NCI-H69 (cell line): ENCODE results near the gene ZDHHC1.
"Not testable (repeated sequence)": the region's sequence is repeated elsewhere in the genome, so short reads cannot be mapped to it uniquely, and the experiment has no call there.

ENCODE experiments used
- DNase-seq: peaks from one replicate; lab custom pipeline; 2025; lab: John Stamatoyannopoulos, UW

ZDHHC1 gene

GRCh38 chr16:67430977-67431774 is 14.9 kb upstream of the ZDHHC1 start, which contains the start of gene HSD11B2:
TSS of gene HSD11B2 (plus strand) at chr16:67431121. CDS start at chr16:67431249, 128 bp downstream.
- DNase-seq = peak; percentile 86

GRCh38 chr16:67430504-67430976 is 14.3 kb upstream of the ZDHHC1 start:
- DNase-seq = peak; percentile 67

- no peak for DNase-seq
Measured at GRCh38 chr16:67429799-67430503, 13.7 kb upstream of the ZDHHC1 start.

- peak; percentile 24 for DNase-seq
Measured at GRCh38 chr16:67429053-67429798, 12.9 kb upstream of the ZDHHC1 start.

GRCh38 chr16:67428146-67428731 is 12.0 kb upstream of the ZDHHC1 start:
- DNase-seq = peak; percentile 81

- DNase-seq = no peak
Measured at GRCh38 chr16:67426950-67427349, 10.7 kb upstream of the ZDHHC1 start.

DNA sequence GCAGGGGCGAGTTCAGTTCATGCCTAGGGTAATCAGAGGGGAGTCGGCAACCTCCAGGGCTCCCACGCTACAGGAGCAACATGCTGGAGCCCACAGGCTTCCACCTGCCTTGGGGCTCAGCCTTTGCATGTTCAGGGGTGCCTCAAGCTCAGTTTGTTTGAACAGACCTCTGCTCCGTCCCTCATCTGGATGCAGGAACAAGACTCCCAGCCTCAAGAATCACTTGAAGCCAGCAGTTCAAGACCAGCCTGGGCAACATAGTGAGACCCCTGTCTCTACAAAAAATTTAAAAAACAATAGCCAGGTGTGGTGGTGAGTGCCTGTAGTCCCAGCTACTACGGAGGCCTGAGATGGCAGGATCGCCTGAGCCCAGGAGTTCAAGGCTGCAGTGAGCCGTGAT is 9.7 kb upstream of the ZDHHC1 start:
- no peak for DNase-seq

DNA sequence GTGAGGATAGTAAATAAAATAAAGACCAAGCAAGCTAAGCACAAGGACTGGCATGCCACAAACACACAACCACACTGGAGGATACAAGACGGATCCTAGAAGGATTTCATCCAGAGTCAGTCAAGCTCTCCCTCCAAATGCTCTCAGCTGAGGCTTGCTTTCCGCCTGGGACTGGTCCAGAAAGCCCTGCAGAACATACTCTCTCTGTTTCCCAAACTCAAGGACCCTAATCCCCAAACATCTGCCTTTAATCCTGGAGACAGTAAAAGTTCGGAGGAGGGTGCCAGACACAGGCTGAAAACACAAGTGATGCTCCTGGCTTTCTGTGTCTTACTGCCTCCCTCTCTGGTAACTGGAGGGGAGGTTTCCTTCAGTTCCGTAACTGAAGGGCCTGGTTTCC is 9.3 kb upstream of the ZDHHC1 start:
- DNase-seq = no peak

- peak; percentile 43 for DNase-seq
Measured at GRCh38 chr16:67425061-67425460, 8.8 kb upstream of the ZDHHC1 start.

DNA sequence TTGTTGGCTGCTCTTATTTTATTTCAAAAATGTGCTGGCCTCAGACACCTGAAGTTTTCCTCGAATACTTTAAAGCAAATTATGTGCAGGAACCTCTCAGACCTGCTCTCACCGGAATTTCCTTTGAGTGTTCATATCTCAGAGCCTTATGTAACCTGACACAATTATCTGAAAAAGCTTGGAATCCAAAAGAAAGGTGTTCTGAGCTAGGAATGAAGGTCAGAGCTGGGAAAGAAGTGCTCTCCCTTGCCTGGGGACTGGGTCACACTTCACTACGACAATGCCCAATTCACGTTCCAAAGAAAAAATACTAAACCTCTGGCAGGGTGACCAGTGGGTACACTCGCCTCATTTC is 8.0 kb upstream of the ZDHHC1 start:
- no peak for DNase-seq

- DNase-seq = peak; percentile 39
Measured at GRCh38 chr16:67423611-67424260, 7.5 kb upstream of the ZDHHC1 start.

- no peak for DNase-seq
Measured at GRCh38 chr16:67423015-67423414, 6.7 kb upstream of the ZDHHC1 start.

DNA sequence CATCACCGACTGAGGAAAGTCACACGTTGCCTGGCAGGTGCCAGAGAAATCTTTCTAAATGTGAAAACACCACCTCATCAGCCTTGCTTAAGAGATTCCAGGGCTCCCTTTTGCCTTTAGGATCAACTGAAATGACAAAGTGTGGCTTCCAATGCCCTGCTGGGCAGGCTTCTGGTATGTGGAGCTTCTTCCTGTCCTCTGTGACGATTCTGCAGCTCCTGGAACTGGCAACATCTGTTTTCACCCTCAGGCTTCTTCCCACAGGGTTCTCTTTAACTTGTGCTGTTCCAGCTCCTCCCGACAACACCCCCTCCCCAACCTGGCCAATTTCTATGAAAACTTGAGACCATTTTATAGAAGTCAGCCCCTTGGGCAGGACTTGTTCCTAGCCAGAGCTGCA is 4.8 kb upstream of the ZDHHC1 start:
- DNase-seq = no peak

DNA sequence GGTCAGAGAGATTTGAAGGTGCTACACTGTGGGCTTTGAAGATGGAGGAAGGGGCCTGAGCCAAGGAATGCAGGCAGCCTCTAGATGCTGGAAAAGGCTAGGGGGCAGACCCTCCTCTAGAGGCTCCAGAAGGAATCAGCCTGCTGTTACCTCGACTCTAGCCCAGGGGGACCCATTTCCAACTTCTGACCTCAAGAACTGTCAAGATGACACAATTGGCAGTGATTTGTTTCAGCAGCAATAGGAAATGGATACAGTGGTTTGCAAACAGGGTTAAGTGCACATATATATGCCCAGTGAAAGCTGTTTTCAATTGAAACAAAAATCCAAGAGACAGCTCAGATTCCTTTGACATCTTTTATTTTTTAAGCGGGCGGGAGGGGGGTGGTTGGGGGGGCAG is 3.7 kb upstream of the ZDHHC1 start:
- no peak for DNase-seq

- DNase-seq = peak; percentile 10
Measured at GRCh38 chr16:67419502-67419901, 3.2 kb upstream of the ZDHHC1 start.

- no peak for DNase-seq
Measured at GRCh38 chr16:67417333-67418061, 1.2 kb upstream of the ZDHHC1 start.

DNA sequence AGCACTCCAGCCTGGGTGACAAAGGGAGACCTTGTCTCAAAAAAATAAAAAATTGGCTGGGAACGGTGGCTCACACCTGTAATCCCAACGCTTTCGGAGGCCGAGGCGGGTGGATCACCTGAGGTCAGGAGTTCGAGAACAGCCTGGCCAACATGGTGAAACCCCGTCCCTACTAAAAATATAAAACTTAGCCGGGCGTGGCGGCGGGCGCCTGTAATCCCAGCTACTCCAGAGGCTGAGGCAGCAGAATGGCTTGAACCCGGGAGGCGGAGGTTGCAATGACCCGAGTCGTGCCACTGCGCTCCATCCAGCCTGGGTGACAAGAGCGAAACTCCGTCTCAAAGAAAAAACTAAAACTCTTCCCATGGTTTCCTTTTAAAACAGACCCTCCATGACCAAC is 856 bp downstream of the ZDHHC1 start:
- not testable (repeated sequence) for DNase-seq

GRCh38 chr16:67413978-67414911 is 2.0 kb downstream of the ZDHHC1 start:
- DNase-seq = no peak

- DNase-seq = no peak
Measured at GRCh38 chr16:67412294-67412693, 4.0 kb downstream of the ZDHHC1 start.

DNA sequence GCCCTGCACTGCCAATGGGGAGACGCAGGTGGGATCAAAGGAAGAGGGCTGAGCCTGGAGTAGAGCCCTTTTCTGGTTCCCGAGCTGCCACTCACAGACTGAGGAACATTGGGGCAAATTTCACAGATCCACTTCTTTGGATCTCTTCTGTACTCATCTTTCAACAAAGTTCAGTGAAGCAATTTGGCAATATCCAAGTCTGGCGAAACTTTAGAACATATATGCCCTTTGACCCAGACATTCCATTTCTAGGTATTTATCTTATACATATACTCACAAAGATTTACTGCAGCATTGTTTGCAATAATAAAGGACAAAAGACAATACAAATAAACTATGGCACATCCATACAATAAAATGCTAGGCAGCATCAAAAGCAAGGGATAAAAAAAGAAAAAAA is 4.9 kb downstream of the ZDHHC1 start:
- no peak for DNase-seq
